Measurements from ENCODE around the gene NCS1. TPM values are rescaled to one million over a fixed set of nuclear protein-coding genes. Genes with fewer than 3 reads are reported as not detected.

NCS1 gene
- total RNA-seq, result 8.2 and 12.3 TPM in 2 replicates

GRCh38 chr9:130172161-130172857 lies at the start of gene NCS1:
Gene NCS1, plus strand, starts transcription at chr9:130172404. Its CDS starts 260 bp downstream, at chr9:130172664.
- DNase-seq, result peak; percentile 68

DNA sequence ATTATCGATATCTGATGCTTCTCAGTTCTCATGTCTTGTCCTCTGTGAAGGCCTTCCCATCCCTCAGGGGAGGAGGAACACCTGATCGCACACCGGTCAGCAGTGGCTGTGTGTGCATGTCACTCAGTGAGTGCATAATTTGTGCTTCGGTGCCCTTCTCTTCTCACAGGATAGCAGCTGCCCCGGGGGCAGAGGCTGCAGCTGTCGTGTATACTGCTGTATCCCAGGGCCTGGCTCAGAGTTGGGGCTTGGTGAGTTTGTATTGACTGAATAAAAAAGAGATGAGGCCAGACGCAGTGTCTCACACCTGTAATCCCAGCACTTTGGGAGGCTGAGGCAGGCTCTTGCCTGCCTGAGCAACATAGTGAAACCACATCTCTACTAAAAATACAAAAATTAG lies 49.7 kb upstream of the NCS1 start:
- DNase-seq, result no peak

DNA sequence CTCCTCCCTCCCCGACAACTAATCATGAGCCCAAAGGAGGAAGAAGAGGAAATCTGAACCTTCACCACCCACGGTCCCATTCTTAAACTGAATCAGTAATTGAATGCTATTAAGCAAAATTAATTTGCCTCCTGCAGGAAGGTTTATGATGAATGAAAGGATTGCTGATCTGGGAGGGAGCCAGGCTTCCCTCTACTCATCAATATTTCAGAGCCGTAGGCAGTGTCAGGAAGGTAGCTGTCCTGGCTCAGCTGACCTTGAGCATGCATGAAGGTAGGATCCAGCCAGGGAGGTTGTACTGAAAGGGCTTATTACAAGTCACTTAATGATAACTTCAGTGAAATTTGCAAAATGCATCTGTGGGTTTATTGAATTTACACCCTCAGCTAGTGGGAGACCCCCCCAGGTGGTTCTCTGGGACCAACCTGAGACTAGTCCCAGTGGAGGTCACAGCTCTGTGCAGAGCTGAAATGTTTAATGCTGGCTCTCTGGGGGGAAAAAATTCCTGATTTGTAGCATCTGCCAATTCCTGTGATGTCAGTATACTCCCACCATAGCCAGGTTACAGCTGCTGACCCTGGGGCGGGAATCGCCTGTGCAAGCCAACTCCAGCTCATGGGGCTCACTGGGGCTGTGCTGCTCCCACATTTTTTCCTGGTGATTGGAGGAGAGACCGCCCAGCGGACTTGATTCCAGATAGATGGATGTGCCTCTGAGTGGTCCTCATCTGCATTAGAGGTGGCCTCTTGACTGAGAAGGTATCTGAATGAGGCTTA lies 47.9 kb upstream of the NCS1 start:
- DNase-seq, result no peak

DNA sequence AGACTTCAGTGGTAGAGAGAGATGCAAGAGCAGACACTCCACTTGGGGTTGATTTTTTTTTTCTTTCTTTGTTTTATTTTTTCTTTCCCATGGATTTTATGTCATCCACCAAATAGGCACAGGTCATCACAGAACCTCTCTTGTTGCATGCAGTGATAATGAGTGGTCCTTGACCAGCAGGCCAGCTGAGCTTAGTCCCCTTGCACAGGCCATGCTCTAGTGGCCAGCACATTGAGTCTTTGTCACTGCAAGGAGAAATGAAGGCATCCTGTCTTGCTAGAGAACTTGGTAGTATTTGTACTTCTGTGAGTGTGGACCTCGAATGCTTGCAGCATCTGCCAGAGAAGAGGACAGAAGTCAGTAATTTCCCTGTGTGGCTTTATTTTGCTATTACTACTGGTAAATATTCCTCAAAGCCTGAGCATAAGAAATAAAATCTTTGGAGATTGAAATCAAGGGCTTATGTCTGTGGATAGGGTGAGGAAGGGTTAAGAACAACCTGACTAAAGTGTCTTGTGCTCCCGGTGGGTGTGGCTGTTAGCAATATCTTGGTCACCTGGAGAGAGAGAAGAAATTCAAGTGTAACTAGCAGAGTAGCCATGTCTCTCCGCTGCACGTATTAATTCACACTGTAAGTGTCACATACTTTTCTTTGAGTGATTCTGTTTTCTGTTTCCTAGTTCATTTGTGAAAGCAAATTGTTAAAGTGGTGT lies 45.3 kb upstream of the NCS1 start:
- no peak for DNase-seq

GRCh38 chr9:130128251-130128650 lies 44.0 kb upstream of the NCS1 start:
- DNase-seq, result no peak

DNA sequence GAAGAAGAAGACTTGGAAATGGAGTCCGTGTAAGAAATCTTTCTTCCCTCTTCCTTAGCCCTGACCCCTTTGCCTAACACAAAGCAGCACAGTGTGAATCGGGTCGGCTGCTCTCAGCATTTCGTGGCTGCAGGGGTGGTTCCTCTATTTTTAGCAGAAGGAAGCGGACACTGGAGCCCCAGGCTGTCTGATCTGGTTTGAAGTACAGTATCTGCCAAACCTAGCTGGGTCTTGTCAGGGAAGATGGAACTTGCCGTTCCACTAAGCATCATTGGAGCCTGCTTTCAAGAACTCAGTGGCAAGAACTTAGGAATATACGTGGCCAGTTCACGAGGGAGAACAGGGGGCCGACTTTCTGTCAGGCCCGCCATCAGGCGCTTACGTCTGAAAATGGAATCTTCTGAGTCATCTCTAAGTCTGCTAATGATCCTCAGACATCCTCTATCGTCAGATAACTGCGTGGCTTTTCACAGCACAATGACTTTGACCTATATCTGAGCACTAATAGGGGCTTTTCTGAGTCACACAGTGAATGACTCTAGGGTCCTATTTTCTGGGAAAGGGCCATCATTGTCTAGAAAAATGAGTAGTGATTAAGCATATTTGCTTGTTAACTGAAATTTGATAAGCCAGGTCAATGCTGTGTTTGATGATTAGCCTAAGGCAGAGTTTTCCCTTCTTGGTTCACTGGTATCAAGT lies 43.3 kb upstream of the NCS1 start:
- peak; percentile 79 for DNase-seq

DNA sequence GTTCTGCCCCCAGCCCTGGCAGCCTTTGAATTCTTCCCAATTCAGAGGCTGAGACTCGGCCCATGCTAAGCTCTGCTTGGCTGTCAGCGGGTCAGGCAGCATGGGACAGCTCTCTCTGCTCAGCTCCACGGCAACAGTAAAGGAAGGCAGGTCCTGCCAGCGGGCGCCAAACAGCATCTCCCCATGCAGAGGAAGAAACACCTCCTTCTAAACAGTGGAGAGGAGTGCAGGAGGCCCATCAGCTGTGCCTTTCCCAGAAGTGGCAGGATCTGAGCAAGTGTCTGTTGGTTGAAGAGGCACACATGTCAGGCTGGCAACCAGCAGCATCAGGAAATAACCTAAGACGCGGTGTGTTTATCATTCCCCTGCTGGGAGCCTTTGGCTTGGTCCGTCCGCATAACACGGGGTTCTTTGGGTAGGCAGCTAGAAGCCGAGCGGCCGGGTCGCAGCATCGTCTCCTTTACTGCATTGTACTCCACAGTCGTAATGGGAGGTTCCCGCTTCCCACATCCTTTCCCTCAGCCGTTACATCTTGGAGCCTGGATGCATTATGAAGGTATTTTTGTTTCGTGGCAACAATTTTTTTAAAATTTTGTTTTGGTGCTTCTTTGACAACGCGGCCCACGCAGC lies 42.7 kb upstream of the NCS1 start:
- DNase-seq, result no peak

DNA sequence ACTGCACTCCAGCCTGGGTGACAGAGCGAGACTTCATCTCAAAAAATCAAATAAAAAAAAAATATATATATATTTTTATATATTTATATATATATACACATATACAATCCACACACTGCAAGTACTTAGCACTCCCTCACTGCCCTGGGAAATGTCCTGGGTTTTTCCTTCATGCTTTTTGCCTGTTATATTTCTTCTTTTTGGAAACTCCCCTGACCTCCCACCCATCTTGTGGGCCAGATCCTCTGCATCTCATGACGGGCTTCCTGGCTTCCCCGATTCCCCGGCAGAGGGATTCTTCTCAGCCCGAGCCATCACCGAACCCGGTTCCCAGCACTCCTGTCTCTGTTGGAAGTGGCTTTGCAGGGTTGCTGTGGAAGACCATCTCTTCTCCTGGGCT lies 39.5 kb upstream of the NCS1 start:
- no peak for DNase-seq

DNA sequence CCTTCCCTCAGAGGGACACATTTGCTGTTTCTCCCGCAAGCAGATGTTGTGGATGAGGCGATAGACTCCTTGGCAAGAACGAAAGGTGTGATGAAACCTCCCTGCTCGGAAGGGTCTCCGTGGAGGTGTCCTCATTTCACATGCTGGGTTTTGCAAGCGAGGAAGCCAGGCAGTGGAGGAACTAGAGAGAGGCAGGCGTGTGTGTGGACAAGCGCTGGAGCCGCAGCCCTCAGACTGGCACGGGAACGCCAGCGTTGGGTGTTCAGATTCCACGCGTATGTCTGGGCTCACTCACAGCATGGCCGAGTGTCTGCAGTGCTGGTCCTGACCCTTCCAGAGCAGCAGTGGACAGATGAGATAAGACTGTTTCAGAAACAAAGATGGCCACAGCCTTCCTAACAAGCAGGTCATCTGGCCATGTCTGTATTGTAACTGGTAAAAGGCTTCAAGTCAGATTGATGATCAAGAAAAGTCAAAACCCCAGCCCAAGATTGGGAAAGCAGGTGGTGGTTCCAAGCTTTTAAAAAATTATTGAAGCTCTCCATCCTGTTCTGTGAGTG lies 35.0 kb upstream of the NCS1 start:
- no peak for DNase-seq

DNA sequence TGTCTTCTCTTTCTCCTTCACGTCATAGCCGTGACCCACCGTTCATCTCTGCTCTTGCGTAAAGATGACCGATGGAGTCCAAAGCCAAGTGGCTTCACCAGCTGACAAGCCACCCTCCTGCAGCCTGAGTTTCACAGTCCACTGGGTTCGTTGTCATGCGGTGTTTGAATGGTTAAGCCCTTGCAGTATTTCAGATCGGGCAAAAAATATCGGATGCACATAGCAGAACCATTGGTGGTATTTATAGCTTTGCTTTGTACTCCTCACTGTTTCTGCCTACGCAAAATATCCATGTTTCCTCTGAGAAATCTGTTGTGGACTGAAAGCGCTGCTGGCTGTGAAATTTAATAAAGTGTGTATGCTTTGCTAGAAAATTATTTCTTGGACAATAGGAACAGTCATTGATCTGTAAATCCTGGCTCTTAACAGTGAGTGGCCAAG lies 34.5 kb upstream of the NCS1 start:
- no peak for DNase-seq

GRCh38 chr9:130138171-130138653 lies 34.0 kb upstream of the NCS1 start:
- peak; percentile 72 for DNase-seq

- peak; percentile 73 for DNase-seq
Observed at GRCh38 chr9:130138791-130139190, 33.4 kb upstream of the NCS1 start.

- DNase-seq, result no peak
Observed at GRCh38 chr9:130139251-130139650, 33.0 kb upstream of the NCS1 start.

DNA sequence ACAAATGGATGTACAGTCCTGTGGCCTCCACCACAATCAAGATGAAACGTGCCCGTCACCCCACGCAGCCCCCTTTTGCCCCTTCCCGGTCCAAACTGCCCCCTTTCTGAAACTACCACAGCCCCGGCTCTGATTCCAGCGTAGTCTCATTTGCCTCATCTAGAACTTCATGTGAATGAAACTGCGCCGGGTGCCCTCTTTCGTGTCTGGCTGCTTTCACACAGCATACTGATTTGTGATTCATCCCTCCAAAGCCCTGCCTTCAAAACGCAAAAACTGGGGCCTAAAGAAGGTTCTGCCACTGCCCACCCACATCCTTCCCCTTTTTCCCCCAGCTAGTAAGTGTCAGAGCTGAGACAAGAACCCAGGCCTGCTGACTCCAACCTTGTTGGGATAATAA lies 31.5 kb upstream of the NCS1 start:
- no peak for DNase-seq

DNA sequence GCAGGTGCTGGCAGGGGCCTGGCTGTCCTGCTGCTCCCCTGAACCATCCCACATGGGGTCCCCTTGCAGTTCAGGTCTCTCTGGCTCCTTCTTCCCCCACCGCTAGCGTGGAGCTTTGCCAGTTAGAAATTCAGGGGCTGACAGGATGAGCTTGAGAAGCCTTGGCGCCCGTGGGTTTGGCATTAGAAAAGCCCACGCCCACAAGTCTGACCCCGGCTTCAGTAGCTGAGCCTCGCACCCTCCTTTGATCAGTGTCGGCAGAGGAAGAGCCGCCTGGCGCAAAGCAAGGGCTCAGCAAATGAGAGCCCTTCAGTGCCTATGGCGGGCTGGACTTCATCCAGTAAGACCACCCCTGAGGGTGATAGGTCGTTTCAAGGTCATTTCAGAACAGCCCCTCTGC lies 30.1 kb upstream of the NCS1 start:
- no peak for DNase-seq

DNA sequence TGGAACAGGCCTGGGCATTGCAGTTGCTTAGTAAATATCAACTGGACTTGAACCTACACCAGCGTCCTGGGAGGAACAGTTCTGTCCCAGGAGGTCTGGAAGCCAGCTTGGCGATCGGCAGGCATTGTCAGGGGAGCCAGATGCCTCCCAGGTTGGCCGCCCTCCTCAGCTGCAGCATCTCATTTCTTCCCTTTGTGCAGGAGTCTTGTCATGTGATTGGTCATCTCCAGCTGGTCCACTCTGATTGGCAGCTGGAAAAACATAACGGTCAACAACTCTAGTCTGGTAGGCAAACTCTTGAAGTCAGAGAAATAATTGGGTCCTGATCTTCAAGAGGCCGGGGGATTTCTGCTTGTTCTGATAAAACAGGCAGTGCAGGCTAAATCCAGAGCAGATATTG lies 29.6 kb upstream of the NCS1 start:
- no peak for DNase-seq

- DNase-seq, result no peak
Observed at GRCh38 chr9:130143279-130143893, 28.8 kb upstream of the NCS1 start.

DNA sequence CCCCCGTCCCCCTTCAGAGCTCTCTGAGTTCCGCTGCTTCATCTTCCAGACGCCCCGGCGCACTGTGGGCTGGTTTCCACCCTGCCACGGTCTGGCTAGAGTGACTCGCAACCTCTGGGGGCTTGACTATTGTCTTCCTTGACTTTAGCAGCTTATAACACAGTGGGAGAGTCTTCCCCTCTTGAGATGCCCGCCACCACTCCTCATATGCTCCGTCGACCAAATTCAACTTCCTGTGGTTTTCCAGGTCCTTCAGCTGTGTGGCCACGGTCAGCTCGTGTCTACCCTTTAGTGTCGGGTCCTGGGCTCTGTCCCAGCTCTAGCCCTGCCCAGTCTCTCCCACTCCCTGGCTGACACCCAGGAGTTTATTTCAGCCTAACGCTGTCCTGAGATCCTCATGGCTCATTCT lies 28.2 kb upstream of the NCS1 start:
- DNase-seq, result no peak

DNA sequence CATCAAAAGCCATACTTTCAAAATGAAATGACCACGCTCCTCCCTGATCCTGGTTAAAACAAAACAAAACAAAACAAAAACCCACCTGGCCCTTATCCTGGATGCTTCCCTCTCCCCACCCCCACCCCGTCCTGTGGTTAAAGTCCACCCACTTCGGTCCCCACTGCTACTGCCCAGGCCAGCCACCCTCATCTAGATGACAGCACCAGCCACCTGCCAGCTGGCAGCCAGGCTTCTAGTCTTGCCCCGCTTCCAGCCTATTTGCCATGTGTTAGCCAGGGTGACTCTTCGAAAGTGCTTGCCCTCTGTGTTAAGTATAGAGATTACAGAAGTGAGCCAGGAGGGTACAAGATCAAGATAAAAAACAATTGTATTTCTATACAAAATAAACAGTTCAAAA lies 27.5 kb upstream of the NCS1 start:
- DNase-seq, result no peak

DNA sequence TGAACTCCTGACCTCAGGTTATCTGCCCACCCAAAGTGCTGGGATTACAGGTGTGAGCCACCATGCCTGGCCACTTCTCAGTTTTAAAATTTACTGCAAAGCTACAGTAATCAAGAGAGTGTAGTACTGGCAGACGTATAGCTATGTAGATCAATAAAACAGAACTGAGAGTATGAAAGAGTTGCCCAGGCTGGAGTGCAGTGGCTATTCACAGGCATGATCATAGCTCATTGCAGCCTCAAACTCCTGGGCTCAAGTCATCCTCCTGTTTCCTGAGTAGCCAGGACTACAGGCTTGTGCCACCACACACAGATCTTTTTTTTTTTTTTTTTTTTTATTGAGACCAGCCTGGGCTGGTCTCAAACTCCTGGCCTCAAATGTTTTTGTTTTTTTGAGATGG lies 26.5 kb upstream of the NCS1 start:
- no peak for DNase-seq

DNA sequence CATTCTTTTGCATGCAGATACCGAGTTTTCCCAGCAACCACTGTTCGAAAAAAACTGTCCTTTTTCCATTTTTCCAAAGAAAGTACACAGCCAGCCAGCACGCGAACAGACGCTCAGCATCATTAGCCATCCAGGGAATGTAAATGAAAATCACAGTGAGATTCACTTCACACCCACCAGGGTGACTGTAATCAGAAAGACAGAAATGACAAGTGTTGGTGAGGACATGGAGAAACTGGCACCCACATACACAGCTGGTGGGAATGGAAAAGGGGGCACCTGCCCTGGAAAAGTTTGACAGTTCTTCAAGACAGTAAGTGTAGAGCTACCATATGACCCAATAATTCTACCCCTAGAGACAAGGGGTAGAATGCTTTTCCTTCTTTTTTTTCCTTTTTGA lies 25.0 kb upstream of the NCS1 start:
- DNase-seq, result no peak

- DNase-seq, result no peak
Observed at GRCh38 chr9:130147910-130148309, 24.3 kb upstream of the NCS1 start.
